Body of pancreas (tissue), 4 donors: Measurements from ENCODE around the gene LSM14B. TPM values are rescaled to one million over a fixed set of nuclear protein-coding genes. Genes with fewer than 3 reads are reported as not detected.
A peak's percentile ranks its signal among the peaks of the same experiment; 100 is the strongest.

Experiments used
- ATAC-seq: fragments of 150-250 bp; one replicate; pipeline ENCODE4 v1.9.1; 2016
- DNase-seq, 4 donors: peaks; one replicate each; pipeline ENCODE4 v3.0.0-alpha.2; 2019
- H3K27ac ChIP-seq, 4 donors: fragments of 200-600 bp; sonication (generic); 1 replicate in 3 of 4; 2 replicates in 1 of 4; pipeline versions ENCODE4 v1.5.1 to v1.6.1; 2016 to 2019; ENCODE audit warnings: mild to moderate bottlenecking in 1 of 4, mixed read lengths in 1 of 4, moderate library complexity in 1 of 4
- H3K27me3 ChIP-seq, 2 donors: fragments of 200-600 bp; sonication (generic); one replicate each; pipeline ENCODE4 v1.6.0; 2016; ENCODE audit warnings: mild to moderate bottlenecking in 1 of 2
- H3K36me3 ChIP-seq, 2 donors: fragments of 200-600 bp; sonication (generic); replicated peaks in 1 of 2; 2 replicates each; pipeline ENCODE4 v1.5.1; 2016; ENCODE audit warnings: low read depth in 2 of 2; ENCODE audit not compliant: insufficient read depth in 1 of 2
- H3K4me1 ChIP-seq: fragments of 200-600 bp; sonication (generic); one replicate; pipeline ENCODE4 v1.6.0; 2016
- H3K4me3 ChIP-seq, 2 donors: fragments of 200-600 bp; sonication (generic); 1 replicate in 1 of 2; 2 replicates in 1 of 2; pipeline ENCODE4 v1.5.1; 2016 to 2019
- H3K9me3 ChIP-seq, 3 donors: fragments of 200-600 bp; sonication (generic); 1 replicate in 2 of 3; 2 replicates in 1 of 3; pipeline ENCODE4 v1.5.1; 2016
- POLR2A ChIP-seq, 3 donors: fragments of 450-650 bp; IDR thresholded peaks; one replicate each; pipeline ENCODE4 v1.6.1; 2016; ENCODE audit warnings: antibody characterized with exemption in 3 of 3, mild to moderate bottlenecking in 2 of 3
- WGBS, 2 donors: methylation state at CpG; one replicate each; pipeline ENCODE4 v1.1.5; 2017; 5-methylcytosine and 5-hydroxymethylcytosine counted together
- intact Hi-C: fragments of 100-400 bp; cut with DNase I; formaldehyde crosslinking; loops from one replicate; pipeline ENCODE4 v1.15.1; 2023
- total RNA-seq, 2 donors: library from RNA; depleted of rRNA; stranded (reverse); fragments of >200 nt; gene quantifications; one replicate each; pipeline ENCODE4 v1.1.0, GENCODE V29; 2016
- TF ChIP-seq, protein P1 (sequence below), 7 experiments: fragments of 450-650 bp in 4 of 7; fragments of 200-600 bp in 3 of 7; sonication (generic) in 3 of 7; IDR thresholded peaks; one replicate each; pipeline ENCODE4 v1.5.1; 2016 to 2019; ENCODE audit warnings: antibody characterized with exemption in 7 of 7

LSM14B gene
- total RNA-seq, 2 donors from 2014 or later = 11.5 to 12.2 TPM

GRCh38 chr20:62101078-62101477, 21.2 kb upstream of the LSM14B start:
- no peaks in the 10 kb centered on the region for H3K27me3 ChIP-seq
- H3K36me3 ChIP-seq = no peaks in the 10 kb centered on the region
- TF ChIP-seq, protein P1, sequence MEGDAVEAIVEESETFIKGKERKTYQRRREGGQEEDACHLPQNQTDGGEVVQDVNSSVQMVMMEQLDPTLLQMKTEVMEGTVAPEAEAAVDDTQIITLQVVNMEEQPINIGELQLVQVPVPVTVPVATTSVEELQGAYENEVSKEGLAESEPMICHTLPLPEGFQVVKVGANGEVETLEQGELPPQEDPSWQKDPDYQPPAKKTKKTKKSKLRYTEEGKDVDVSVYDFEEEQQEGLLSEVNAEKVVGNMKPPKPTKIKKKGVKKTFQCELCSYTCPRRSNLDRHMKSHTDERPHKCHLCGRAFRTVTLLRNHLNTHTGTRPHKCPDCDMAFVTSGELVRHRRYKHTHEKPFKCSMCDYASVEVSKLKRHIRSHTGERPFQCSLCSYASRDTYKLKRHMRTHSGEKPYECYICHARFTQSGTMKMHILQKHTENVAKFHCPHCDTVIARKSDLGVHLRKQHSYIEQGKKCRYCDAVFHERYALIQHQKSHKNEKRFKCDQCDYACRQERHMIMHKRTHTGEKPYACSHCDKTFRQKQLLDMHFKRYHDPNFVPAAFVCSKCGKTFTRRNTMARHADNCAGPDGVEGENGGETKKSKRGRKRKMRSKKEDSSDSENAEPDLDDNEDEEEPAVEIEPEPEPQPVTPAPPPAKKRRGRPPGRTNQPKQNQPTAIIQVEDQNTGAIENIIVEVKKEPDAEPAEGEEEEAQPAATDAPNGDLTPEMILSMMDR (IDR thresholded peaks at IDR 0.05) = no peak
- no peak for TF ChIP-seq POLR2A (IDR thresholded peaks at IDR 0.05)
- DNase-seq (no peak), ATAC-seq (no peak)
- WGBS, 2 donors = 75 to 85% methylated on average over 4 of the region's 4 CpGs
- peaks cover 0 to 8% (median 0%) of the 10 kb centered on the region in 3 donors for H3K9me3 ChIP-seq
- intact Hi-C loops = no loop called here
- H3K27ac ChIP-seq = no peak overlapping the region
- no peaks in the 10 kb centered on the region for H3K4me1 ChIP-seq
- no peak overlapping the region for H3K4me3 ChIP-seq

GRCh38 chr20:62103508-62104233, 18.6 kb upstream of the LSM14B start:
- whole genome bisulfite sequencing, 2 donors = 72% methylated on average over 20 to 21 of the region's 21 CpGs
- Histone ChIP-seq H3K4me3 (no peak overlapping the region), H3K27ac (no peak overlapping the region), H3K36me3 (no peaks in the 10 kb centered on the region), H3K9me3 (peaks cover 0 to 16% (median 0%) of the 10 kb centered on the region in 3 donors), H3K4me1 (no peaks in the 10 kb centered on the region), H3K27me3 (no peaks in the 10 kb centered on the region)
- no peak for DNase-seq
- TF ChIP-seq, protein P1 (IDR thresholded peaks at IDR 0.05) = no peak
- TF ChIP-seq POLR2A (IDR thresholded peaks at IDR 0.05) = no peak
- ATAC-seq = no peak
- intact Hi-C loops = no loop called here

DNA sequence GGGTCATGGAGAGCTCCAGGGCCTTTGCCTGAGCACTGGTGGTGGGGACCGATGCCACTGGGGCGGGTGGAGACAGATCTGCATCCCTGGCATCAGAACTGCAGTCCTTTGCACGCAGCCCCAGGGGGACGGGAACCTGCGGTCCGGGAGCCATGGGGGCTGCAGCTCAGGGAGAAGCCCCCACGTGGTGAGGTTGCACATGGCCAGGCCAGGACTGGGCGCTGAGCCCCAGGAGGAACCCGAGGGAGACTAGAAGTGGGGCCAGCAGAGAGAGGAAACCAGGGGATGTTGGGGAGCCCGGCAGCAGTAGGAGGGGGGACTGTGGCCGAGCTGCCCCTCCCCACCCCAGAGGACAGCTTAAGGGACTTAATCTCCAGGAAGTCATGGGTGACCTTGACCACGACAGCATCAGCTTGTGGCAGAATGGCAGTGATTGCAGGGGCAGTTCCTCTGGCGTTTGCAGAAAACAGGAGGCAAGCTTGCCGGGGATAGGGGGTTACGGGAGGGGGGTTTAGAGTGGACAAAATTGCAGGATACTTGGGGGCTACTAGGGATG, 18.0 kb upstream of the LSM14B start:
- WGBS, 2 donors = 37 to 49% methylated on average over 10 to 15 of the region's 15 CpGs
- DNase-seq (no peak), ATAC-seq (no peak)
- Histone ChIP-seq H3K4me1 (no peaks in the 10 kb centered on the region), H3K9me3 (peaks cover 0 to 21% (median 0%) of the 10 kb centered on the region in 3 donors), H3K36me3 (no peaks in the 10 kb centered on the region), H3K27ac (no peak overlapping the region), H3K27me3 (no peaks in the 10 kb centered on the region), H3K4me3 (no peak overlapping the region)
- intact Hi-C loops = no loop called here
- TF ChIP-seq POLR2A (IDR thresholded peaks at IDR 0.05) = no peak
- TF ChIP-seq, protein P1 (IDR thresholded peaks at IDR 0.05) = no peak

GRCh38 chr20:62104791-62105345, 17.4 kb upstream of the LSM14B start:
- DNase-seq (no peak), ATAC-seq (peak; percentile 12)
- H3K4me1 ChIP-seq = no peaks in the 10 kb centered on the region
- intact Hi-C loops = no loop called here
- no peak overlapping the region for H3K27ac ChIP-seq
- TF ChIP-seq, protein P1 (IDR thresholded peaks at IDR 0.05) = no peak
- no peak for TF ChIP-seq POLR2A (IDR thresholded peaks at IDR 0.05)
- H3K9me3 ChIP-seq = peaks cover 0 to 25% (median 0%) of the 10 kb centered on the region in 3 donors
- no peak overlapping the region for H3K4me3 ChIP-seq
- H3K27me3 ChIP-seq = no peaks in the 10 kb centered on the region
- H3K36me3 ChIP-seq = no peaks in the 10 kb centered on the region
- 41 to 45% methylated on average over 7 of the region's 7 CpGs for WGBS, 2 donors
